ENCODE data around the gene MSI2.

Gene MSI2

GRCh38 chr17:57357392-57357784 lies 101.1 kb downstream of the MSI2 start:
- TF ChIP-seq, protein P1, sequence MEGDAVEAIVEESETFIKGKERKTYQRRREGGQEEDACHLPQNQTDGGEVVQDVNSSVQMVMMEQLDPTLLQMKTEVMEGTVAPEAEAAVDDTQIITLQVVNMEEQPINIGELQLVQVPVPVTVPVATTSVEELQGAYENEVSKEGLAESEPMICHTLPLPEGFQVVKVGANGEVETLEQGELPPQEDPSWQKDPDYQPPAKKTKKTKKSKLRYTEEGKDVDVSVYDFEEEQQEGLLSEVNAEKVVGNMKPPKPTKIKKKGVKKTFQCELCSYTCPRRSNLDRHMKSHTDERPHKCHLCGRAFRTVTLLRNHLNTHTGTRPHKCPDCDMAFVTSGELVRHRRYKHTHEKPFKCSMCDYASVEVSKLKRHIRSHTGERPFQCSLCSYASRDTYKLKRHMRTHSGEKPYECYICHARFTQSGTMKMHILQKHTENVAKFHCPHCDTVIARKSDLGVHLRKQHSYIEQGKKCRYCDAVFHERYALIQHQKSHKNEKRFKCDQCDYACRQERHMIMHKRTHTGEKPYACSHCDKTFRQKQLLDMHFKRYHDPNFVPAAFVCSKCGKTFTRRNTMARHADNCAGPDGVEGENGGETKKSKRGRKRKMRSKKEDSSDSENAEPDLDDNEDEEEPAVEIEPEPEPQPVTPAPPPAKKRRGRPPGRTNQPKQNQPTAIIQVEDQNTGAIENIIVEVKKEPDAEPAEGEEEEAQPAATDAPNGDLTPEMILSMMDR (conservative IDR thresholded peaks at IDR 0.05; ENCODE audit: low read depth, low read length): no peak
- DNase-seq (ENCODE audit: low read depth): no peak
- H3K4me3 ChIP-seq (ENCODE audit: low read depth, low read length): no peak overlapping the region

- TF ChIP-seq, protein P1 (conservative IDR thresholded peaks at IDR 0.05; ENCODE audit: low read depth, low read length): no peak
- DNase-seq (ENCODE audit: low read depth): no peak
- H3K4me3 ChIP-seq (ENCODE audit: low read depth, low read length): no peak overlapping the region
These were observed 101.6 kb downstream of the MSI2 start for GRCh38 chr17:57357830-57358430.

DNA sequence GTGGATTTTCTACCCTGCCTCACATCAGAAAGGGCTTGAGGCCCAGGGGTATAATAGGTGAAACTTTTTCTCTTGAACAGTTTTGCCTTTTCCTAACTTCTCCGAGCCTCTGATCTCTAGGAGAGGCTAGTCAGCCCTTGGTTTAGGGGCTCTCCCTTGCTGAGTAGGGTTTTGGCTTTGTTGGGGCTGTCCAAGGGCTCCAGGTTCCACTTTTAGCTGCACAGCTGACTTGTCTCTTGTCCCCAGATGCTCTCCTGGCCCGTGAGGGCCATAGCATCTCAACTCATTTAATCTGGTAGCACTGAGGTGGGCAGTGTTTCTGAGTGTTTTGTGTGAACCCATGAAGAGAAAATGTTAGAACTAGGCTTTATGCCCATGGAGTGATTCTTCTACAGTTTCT lies 103.9 kb downstream of the MSI2 start:
- TF ChIP-seq, protein P1 (conservative IDR thresholded peaks at IDR 0.05; ENCODE audit: low read depth, low read length): no peak
- DNase-seq (ENCODE audit: low read depth): no peak
- H3K4me3 ChIP-seq (ENCODE audit: low read depth, low read length): no peak overlapping the region

DNA sequence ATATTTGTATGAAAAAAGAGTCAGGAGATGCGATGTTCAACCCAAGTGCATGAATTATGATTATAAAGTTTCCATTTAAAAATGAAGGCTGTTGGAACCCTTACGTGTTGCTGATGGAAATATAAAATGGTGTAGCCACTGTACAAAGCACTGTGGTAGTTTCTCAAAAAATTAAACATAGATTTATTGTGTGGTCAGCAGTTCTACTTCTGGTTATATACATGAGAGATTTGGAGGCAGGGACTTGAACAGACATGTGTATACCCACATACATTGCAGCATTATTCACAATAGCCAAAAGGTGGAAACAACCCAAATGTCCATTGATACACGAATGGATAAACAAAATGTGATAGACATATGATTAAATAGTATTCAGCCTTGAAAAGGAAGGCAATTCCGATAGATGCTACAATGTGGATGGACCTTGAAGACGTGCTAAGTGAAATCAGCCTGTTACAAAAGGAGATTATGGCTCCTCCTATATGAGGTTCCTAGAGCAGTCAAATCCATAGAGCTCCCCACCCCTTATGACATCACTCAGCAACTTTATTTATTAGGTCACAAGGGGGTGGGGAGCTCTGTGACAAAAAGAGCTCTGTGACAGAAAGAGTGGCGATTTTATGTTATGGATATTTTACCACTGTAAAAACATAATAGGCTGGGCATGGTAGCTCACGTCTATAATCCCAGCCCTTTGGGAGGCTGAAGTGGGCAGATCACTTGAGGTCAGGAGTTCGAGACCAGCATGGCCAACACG lies 106.7 kb downstream of the MSI2 start:
- TF ChIP-seq, protein P1 (conservative IDR thresholded peaks at IDR 0.05; ENCODE audit: low read depth, low read length): no peak
- DNase-seq (ENCODE audit: low read depth): no peak

DNA sequence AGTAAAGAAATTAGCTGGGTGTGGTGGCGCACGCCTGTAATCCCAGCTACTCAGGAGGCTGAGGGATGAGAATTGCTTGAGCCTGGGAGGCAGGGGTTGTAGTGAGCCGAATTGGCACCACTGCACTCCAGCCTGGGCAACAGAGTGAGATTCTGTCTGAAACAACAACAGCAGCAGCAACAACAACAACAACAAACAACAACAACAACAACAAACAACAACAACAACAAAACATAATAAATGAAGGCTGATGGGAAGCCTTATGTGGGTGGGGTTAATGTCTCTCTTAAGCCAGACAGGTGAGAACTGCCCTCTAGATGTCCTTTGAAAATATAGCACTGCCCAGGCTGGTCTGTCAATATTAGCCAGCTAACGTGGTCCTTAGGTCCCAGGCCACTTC lies 107.3 kb downstream of the MSI2 start:
- no peak overlapping the region for H3K4me3 ChIP-seq (ENCODE audit: low read depth, low read length)
- DNase-seq (ENCODE audit: low read depth): no peak
- TF ChIP-seq, protein P1 (conservative IDR thresholded peaks at IDR 0.05; ENCODE audit: low read depth, low read length): no peak

More for the DNA sequence above, 106.7 kb downstream of the MSI2 start:
- H3K4me3 ChIP-seq (ENCODE audit: low read depth, low read length): no peak overlapping the region

DNA sequence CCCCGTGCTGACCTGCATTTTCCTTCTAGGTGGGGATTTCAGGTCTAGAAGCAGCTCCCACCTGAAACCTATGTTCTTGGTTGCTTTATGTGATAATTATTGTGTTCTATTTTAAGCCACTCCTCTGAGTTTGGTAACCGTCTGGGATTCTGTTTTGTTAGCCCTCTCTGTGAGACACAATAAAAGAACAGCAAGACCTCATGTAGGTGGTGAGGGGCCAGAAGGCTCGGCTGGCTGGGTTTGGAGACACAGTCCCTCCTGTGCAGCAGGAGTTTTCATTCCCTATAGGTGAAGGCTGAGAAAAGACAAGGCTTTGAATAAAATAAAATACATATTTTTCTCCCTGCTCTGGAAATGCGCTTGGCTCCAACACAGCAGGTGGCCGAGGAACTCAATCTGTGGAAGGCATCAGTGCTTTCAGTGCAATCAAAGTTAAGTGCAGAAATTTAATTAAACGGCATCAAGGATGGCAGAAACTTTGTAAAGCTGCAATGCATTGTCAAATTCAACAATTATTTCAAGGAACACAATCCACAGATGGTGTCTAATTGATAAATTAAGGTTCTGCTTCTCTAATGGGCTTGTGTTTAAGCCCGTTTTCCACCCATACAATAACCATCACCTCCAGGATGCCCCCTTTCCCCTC lies 107.8 kb downstream of the MSI2 start:
- TF ChIP-seq, protein P1 (conservative IDR thresholded peaks at IDR 0.05; ENCODE audit: low read depth, low read length): no peak
- no peak for DNase-seq (ENCODE audit: low read depth)
- H3K4me3 ChIP-seq (ENCODE audit: low read depth, low read length): no peak overlapping the region

All from choroid plexus epithelial cell (primary cell).